Dendritic cell treated with granulocyte-macrophage colony-stimulating factor and Interleukin-4, amounts not matched to agents 40 ng/mL and 50 ng/mL, for 4 days (primary cell): ENCODE measurements around the gene UMODL1.

Experiments
- H3K27ac Mint-ChIP-seq: one replicate; pipeline ENCODE4 v1.8.0; 2022; ENCODE audit warnings: mild to moderate bottlenecking, mixed read lengths
- H3K27me3 Mint-ChIP-seq: one replicate; pipeline ENCODE4 v1.8.0; 2022; ENCODE audit warnings: mild to moderate bottlenecking, mixed read lengths
- H3K36me3 Mint-ChIP-seq: one replicate; pipeline ENCODE4 v1.8.0; 2022; ENCODE audit warnings: low read depth, mixed read lengths
- H3K4me1 Mint-ChIP-seq: one replicate; pipeline ENCODE4 v1.8.0; 2022; ENCODE audit warnings: low read depth, mixed read lengths
- H3K4me3 Mint-ChIP-seq: one replicate; pipeline ENCODE4 v1.8.0; 2022; ENCODE audit warnings: mild to moderate bottlenecking, moderate library complexity, mixed read lengths
- H3K9me3 Mint-ChIP-seq: one replicate; pipeline ENCODE4 v1.8.0; 2022; ENCODE audit warnings: mixed read lengths
- intact Hi-C: fragments of 100-400 bp; cut with micrococcal nuclease; formaldehyde crosslinking; loops from one replicate; pipeline ENCODE4 v1.15.0; 2022

The UMODL1 gene

DNA sequence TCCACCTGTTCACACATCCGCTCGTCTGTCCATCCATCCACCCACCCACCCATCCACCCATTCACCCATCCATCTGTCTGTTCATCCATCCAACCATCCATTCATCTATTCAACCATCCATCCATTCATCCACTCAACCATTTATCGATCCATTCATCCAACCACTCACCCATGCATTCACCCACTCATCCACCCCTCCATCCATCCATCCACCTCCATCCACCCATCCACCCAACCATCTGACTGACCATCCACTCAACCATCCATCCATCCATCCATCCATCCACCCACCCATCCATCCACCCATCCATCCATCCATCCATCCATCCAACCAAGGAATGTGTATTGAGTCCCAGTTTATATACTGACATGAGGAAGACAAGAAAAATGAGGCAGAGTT is 73.1 kb downstream of the UMODL1 start:
- Mint-ChIP-seq H3K27me3 (peaks cover 8% of the 10 kb centered on the region), H3K9me3 (no peaks in the 10 kb centered on the region), H3K27ac (peak overlapping the region; percentile 33), H3K4me3 (no peak overlapping the region), H3K4me1 (peaks cover 48% of the 10 kb centered on the region), H3K36me3 (no peaks in the 10 kb centered on the region)
- intact Hi-C loops, result no loop called here

DNA sequence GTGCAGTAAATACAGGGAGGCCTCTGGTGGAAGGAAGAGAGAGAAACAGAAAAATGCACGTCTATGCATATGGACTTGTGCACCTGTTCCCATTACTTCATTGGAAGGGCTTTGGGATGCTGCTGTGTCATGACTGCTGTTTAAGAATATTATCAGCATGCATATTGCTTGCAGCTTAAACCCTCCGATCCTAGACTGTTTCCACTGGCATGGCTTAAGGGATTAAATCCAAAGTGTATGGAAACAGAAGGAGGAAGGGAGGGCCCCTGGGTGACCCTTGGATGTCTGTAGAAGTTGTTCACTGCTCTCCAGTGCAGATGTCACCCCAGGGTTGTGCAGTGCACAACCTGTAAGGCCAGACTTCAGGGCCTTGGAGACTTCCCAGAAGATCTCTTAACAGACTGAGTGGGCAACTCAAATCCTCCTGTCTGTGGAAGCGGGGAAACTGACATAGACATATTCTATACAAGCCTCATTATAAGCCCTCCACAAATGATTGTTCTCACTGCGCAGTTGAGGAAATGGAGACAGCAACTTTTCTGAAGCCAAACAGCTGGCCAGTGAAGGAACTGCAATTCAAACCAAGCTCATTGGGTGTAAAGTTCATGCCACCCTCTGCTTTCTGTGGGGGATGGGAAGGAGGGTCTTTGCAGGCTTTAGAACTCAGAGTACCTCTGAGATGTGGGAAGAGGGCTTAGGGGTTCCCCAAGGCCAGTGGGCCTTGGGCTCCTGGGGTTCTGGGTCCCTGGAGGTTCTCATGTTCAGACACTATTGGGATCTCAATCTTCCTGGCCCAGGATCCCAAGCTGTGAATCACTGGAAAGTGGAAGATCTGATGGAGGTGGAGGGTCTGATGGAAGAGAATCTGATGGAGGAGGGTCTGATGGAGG is 73.8 kb downstream of the UMODL1 start:
- Mint-ChIP-seq H3K27ac (peak overlapping the region; percentile 4), H3K4me1 (peaks cover 41% of the 10 kb centered on the region), H3K9me3 (no peaks in the 10 kb centered on the region), H3K36me3 (no peaks in the 10 kb centered on the region), H3K4me3 (no peak overlapping the region), H3K27me3 (peaks cover 8% of the 10 kb centered on the region)
- intact Hi-C loops, result loop anchor here (5.0 kb wide), 2 partner anchors 112 to 307 kb away; no protein-coding TSS in a partner anchor

DNA sequence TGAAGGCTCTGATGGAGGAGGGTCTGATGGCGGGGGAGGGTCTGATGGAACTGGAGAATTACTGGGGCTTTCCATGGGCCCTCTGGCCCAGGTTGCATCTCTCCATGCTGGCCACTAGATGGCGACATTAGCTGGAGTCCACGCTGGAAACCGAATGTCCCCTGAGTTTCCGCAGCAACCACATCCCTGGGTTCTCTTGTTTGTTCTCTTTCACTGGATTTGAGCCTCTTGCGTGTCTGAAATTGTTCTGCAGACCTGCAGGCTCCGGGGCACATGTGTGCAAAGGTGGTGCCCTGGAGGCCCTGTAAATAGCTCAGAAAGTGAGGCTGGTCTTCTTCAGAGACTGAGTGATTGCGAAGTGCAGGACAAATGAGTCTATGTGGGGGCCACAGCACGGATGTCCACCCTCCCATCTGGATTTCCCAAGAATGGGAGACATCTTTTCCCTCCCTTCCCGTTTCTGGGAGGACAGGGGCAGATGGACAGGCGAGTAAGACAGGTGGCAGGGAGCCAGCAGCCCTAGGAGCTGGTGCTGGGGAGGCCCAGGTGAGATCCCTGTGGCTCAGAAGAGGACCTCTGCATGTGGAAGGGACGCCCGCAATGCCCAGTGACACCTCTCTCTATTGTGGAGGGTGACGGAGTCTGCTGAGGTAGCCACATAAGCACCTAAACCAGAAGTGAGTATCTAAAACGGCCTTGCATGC is 74.6 kb downstream of the UMODL1 start:
- intact Hi-C loops, result loop anchor here (5.0 kb wide), 2 partner anchors 112 to 307 kb away; no protein-coding TSS in a partner anchor
- Mint-ChIP-seq H3K27ac (peak overlapping the region; percentile 4), H3K27me3 (peaks cover 8% of the 10 kb centered on the region), H3K36me3 (no peaks in the 10 kb centered on the region), H3K4me1 (peaks cover 33% of the 10 kb centered on the region), H3K9me3 (no peaks in the 10 kb centered on the region), H3K4me3 (no peak overlapping the region)

DNA sequence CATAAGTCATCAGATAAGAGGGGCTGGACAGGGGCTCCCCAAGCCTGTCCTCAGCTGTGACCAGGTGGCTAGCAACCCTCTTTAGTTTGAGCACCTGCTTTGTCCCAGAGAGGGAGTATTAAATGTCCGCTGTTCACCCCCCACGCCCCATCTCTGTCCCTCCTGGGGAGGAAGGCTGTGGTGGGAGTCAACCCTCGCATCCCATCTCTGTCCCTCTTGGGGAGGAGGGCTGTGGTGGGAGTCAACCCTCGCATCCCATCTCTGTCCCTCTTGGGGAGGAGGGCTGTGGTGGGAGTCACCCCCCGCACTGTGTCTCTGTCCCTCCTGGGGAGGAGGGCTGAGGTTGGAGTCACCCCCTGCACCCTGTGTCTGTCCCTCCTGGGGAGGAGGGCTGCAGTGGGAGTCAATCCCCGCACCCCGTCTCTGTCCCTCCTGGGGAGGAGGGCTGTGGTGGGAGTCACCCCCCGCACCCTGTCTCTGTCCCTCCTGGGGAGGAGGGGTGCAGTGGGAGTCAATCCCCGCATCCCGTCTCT is 75.2 kb downstream of the UMODL1 start:
- Mint-ChIP-seq H3K36me3 (no peaks in the 10 kb centered on the region), H3K9me3 (no peaks in the 10 kb centered on the region)
- intact Hi-C loops, result loop anchor here (5.0 kb wide), 2 partner anchors 111 to 306 kb away; no protein-coding TSS in a partner anchor

DNA sequence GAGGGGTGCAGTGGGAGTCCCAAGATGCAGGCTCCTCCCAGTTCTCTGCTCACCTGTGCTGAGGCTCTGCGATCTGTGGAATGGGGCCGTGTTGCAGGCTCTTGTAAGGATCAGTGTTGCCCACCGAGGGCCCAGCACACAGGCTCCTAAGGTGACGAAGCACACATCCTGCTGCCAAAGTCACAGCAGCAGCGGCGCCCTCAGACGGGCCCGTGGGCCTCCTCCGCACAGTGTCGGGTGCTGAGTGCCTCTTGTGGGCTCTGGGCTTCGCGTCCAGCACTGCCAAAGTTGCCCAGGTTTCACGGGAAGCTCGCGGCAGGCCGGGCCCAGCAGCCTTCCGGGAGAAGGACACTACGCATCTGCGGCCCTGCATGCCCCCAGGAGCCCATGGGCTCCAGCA is 75.7 kb downstream of the UMODL1 start:
- no peak overlapping the region for H3K4me3 Mint-ChIP-seq
- H3K27ac Mint-ChIP-seq, result peak overlapping the region; percentile 51
- peaks cover 8% of the 10 kb centered on the region for H3K27me3 Mint-ChIP-seq
- no peaks in the 10 kb centered on the region for H3K36me3 Mint-ChIP-seq
- H3K4me1 Mint-ChIP-seq, result peaks cover 22% of the 10 kb centered on the region
- H3K9me3 Mint-ChIP-seq, result no peaks in the 10 kb centered on the region
- intact Hi-C loops, result loop anchor here (5.0 kb wide), 2 partner anchors 110 to 305 kb away; no protein-coding TSS in a partner anchor

More for the DNA sequence above, 75.2 kb downstream of the UMODL1 start:
- Mint-ChIP-seq H3K4me3 (no peak overlapping the region), H3K4me1 (peaks cover 27% of the 10 kb centered on the region), H3K27me3 (peaks cover 8% of the 10 kb centered on the region), H3K27ac (peak overlapping the region; percentile 51)

DNA sequence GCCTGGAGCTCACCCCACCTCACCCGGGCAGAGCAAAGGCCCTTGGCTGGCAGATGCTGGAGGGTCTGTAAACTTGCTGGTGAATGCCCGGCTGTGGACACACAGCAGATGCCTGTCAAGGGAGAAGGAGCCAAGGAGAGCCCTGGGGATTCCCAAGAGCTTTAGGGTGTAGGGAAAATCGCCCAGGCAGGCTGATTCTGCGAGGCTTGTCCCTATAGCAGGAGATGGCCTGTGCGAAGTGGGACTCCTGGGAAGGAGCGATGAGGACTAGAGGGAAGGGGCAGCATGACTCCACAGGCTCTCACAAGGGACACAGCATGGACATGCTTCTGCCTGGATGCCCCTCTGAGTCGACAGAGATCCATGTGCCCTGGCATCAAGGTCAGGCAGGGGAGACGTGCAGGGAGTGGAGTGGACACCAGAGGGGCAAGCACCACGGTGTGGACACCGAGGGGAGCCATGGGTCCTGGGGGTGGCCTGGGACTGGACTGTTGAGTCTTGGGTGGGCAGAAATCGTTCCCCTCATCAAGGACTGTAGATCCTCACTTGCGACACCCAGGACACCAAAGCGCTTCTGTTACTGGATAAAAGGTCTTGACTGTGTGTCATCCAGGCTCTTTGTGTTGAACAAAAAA is 76.4 kb downstream of the UMODL1 start:
- Mint-ChIP-seq H3K36me3 (no peaks in the 10 kb centered on the region), H3K27me3 (peaks cover 8% of the 10 kb centered on the region), H3K9me3 (no peaks in the 10 kb centered on the region), H3K4me3 (no peak overlapping the region), H3K27ac (no peak overlapping the region), H3K4me1 (peaks cover 15% of the 10 kb centered on the region)
- intact Hi-C loops, result loop anchor here (5.0 kb wide), 2 partner anchors 110 to 305 kb away; no protein-coding TSS in a partner anchor

DNA sequence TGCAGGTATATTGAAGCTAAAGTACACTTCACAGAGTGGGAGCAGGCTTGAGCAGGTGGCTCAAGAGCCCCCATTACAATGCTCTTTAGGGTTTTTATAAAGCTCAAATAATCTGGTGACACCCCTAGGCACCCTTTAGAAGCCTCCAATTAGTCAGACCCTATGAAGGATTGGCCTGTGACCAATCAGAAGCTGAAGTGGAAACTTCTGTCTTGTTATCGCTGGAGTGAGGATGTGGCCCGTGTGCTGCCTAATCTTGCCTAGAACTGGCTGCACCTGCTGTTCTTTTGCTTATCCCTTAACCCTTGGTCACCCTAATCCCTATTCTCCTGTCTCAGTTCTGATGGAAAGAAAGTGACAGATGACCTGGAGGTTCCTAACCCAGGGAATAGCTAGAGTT is 77.0 kb downstream of the UMODL1 start:
- Mint-ChIP-seq H3K4me1 (peaks cover 9% of the 10 kb centered on the region), H3K4me3 (no peak overlapping the region), H3K36me3 (no peaks in the 10 kb centered on the region), H3K27me3 (peaks cover 8% of the 10 kb centered on the region), H3K27ac (no peak overlapping the region), H3K9me3 (no peaks in the 10 kb centered on the region)
- intact Hi-C loops, result loop anchor here (5.0 kb wide), 2 partner anchors 109 to 304 kb away; no protein-coding TSS in a partner anchor

DNA sequence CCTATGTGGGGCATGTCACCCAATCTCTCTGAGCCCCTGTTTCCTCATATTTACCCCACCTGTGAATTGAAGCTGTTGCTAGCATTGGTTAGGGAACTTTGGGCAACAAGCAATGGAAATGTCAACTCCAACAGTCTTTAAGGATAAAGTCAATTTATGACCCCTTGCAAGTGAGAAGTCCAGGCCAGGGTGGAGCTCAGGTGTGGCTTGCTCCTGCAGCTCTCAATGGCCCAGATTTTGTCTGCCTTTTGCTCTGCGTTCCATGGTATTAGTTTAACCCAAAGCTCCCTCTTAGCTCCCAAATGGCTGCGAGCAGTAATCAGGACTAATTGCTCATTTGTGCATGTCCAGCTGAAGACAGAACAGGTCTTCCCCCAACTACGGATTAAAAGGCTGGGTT is 77.5 kb downstream of the UMODL1 start:
- H3K27me3 Mint-ChIP-seq, result peaks cover 8% of the 10 kb centered on the region
- H3K4me1 Mint-ChIP-seq, result peaks cover 8% of the 10 kb centered on the region
- H3K4me3 Mint-ChIP-seq, result no peak overlapping the region
- H3K36me3 Mint-ChIP-seq, result no peaks in the 10 kb centered on the region
- intact Hi-C loops, result loop anchor here (5.0 kb wide), 2 partner anchors 109 to 304 kb away; no protein-coding TSS in a partner anchor
- no peak overlapping the region for H3K27ac Mint-ChIP-seq
- H3K9me3 Mint-ChIP-seq, result no peaks in the 10 kb centered on the region

DNA sequence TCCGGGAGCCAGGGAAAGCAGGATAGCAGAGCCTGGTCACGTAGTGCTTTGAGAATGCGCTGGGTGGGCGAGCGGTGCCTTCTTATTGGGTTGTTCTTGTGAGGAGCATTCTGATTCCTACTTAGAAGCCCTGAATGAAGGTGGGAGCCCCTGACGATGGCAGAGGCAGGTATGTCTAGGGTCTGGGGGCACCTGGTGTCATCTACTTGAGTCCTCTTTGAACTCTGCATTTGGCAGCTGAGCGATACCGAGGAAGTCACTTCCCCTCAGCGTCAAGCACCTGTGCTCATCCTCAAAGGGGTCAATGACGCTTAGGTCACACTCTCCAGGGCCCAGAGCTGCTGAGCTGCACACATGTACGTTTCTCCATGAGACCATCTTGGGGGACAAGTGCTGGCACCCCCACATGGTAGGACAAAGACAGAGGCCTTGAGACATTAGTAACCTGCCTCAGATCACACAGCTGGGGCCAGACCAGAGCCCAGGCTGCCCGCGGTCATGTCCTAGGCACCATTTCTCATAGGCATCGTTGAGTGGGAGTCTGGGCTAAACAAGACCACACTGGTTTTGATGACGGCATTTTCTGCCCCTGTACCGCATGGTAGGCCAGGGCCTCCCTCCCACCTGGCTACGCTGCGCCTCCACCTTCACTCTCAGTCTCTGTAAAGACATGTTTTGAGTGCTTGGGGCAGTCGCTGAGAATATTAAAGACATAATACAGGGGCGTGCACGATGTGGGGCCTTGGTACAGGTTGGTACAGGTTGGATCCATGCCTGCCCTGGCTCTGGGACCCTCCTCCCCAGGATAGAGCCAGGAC is 78.7 kb downstream of the UMODL1 start:
- Mint-ChIP-seq H3K27me3 (peaks cover 4% of the 10 kb centered on the region), H3K27ac (no peak overlapping the region), H3K4me3 (no peak overlapping the region), H3K4me1 (peaks cover 8% of the 10 kb centered on the region), H3K36me3 (no peaks in the 10 kb centered on the region), H3K9me3 (no peaks in the 10 kb centered on the region)
- intact Hi-C loops, result loop anchor here (5.0 kb wide), 2 partner anchors 107 to 302 kb away; no protein-coding TSS in a partner anchor

DNA sequence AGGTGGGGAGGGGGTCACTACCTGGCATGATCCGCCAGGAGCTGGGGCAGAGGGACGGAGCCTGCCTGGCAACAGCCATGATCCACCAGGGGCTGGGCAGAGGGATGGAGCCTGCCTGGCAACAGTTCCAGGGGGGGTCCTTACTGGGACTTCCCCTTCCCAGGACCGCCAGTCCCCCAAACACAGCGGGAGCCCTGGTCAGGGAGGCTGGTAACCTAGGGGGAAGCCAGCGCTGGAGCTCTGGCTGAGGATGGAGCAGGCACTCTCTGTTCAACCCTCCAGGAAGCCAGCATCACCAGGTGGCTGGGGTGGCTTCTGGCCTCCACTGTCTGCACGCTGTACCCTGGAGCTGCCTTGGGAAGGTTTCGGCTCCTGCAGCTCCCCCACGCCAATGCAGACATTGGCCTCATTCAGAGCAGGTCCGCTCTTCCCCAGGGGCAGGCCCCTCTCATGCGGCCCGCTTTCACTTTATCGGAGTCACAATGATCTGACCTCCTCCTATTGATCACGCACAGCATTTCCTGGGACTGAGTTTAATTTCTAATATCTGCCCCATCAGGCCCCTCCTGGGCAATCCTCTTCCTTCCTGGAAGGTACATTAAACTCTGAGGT is 79.5 kb downstream of the UMODL1 start:
- Mint-ChIP-seq H3K4me1 (peaks cover 3% of the 10 kb centered on the region), H3K27ac (no peak overlapping the region), H3K4me3 (no peak overlapping the region), H3K27me3 (peaks cover 4% of the 10 kb centered on the region), H3K9me3 (no peaks in the 10 kb centered on the region), H3K36me3 (no peaks in the 10 kb centered on the region)
- intact Hi-C loops, result no loop called here

DNA sequence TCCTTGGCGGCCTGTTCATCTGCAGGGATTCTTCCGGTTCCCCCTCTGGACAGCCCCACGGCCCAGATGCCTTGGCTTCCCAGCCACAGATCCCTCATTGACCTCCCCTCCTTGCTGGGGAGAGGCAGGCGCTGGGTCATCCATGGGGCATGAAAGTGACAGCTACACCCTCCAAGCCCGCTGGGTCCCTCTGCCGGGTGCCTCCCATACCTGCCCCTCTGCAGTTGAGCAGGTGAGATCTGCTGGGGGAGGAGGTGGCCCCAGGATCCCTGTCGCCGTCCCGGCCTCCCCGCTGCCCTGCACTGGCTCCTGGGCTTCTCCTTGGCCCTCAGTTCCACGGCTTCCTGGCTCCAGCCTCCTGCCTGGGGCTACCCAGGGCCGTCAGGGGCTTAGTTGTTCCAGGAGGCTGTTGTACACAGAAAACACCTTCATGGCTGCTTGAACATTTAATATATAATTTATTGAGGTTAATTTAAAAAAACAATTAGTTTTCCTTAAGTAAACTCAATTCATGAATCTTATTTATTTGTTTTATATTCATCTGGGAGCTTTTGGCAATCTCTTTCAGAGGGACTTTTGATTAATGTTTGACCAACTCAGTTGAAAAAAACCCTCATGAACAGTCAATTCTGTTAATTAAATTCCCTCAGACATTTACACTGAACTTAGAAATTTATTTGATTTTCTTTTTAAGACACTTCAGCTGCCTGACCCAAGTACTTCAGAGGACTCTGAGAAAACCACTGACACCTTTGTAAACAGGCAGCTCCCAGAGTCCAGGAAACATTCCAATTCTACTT is 80.2 kb downstream of the UMODL1 start:
- no peak overlapping the region for H3K4me3 Mint-ChIP-seq
- peaks cover 4% of the 10 kb centered on the region for H3K27me3 Mint-ChIP-seq
- intact Hi-C loops, result no loop called here
- H3K27ac Mint-ChIP-seq, result no peak overlapping the region
- no peaks in the 10 kb centered on the region for H3K9me3 Mint-ChIP-seq
- H3K4me1 Mint-ChIP-seq, result no peaks in the 10 kb centered on the region
- H3K36me3 Mint-ChIP-seq, result no peaks in the 10 kb centered on the region

DNA sequence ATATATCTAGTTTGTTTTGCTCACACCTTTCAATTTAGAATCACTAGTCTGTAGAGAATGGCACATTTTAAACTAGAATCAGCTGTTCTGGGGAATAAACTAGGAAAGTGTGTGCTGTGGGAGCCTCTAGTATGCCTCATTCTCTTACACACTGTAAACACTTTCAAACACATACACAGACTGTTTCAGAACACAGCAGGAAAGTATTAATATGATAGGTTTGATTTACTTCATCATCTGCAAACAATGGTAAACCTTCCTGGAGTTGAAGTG is 80.8 kb downstream of the UMODL1 start:
- H3K27ac Mint-ChIP-seq, result no peak overlapping the region
- no peaks in the 10 kb centered on the region for H3K36me3 Mint-ChIP-seq
- intact Hi-C loops, result no loop called here
- H3K9me3 Mint-ChIP-seq, result no peaks in the 10 kb centered on the region
- no peaks in the 10 kb centered on the region for H3K4me1 Mint-ChIP-seq
- peaks cover 2% of the 10 kb centered on the region for H3K27me3 Mint-ChIP-seq
- no peak overlapping the region for H3K4me3 Mint-ChIP-seq
